Measurements from ENCODE around the gene ARHGEF39.

DNA sequence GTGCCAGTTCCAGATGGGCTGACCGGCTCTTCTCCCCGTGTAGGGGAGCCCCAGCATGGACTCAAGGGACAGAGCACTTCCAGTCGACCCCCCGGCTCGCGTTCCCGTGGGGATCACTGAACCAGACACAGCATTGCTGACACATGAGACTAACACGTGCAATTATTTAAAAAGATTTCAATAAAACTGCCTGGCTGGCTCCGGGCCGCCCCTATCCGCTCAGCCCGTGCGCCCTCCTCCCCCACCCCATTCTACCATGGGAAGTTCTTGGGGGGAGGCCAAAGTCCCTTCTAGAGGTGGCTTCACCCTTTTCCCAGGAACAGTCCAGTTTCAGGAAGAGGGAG, 55.2 kb downstream of the ARHGEF39 start:
- TF ChIP-seq, protein P1, sequence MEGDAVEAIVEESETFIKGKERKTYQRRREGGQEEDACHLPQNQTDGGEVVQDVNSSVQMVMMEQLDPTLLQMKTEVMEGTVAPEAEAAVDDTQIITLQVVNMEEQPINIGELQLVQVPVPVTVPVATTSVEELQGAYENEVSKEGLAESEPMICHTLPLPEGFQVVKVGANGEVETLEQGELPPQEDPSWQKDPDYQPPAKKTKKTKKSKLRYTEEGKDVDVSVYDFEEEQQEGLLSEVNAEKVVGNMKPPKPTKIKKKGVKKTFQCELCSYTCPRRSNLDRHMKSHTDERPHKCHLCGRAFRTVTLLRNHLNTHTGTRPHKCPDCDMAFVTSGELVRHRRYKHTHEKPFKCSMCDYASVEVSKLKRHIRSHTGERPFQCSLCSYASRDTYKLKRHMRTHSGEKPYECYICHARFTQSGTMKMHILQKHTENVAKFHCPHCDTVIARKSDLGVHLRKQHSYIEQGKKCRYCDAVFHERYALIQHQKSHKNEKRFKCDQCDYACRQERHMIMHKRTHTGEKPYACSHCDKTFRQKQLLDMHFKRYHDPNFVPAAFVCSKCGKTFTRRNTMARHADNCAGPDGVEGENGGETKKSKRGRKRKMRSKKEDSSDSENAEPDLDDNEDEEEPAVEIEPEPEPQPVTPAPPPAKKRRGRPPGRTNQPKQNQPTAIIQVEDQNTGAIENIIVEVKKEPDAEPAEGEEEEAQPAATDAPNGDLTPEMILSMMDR (IDR thresholded peaks at IDR 0.05): no peak
- TF ChIP-seq POLR2A (IDR thresholded peaks at IDR 0.05) (no peak), POLR2AphosphoS5 (IDR thresholded peaks at IDR 0.05) (no peak)

Measured in breast epithelium (tissue), 3 donors.